Measurements from ENCODE around the gene ABCA9. TPM values are rescaled to one million over a fixed set of nuclear protein-coding genes. Genes with fewer than 3 reads are reported as not detected.

The ABCA9 gene
- total RNA-seq, 4 donors from 2014 or later: 5.8 to 23.8 (median 13.9) TPM

DNA sequence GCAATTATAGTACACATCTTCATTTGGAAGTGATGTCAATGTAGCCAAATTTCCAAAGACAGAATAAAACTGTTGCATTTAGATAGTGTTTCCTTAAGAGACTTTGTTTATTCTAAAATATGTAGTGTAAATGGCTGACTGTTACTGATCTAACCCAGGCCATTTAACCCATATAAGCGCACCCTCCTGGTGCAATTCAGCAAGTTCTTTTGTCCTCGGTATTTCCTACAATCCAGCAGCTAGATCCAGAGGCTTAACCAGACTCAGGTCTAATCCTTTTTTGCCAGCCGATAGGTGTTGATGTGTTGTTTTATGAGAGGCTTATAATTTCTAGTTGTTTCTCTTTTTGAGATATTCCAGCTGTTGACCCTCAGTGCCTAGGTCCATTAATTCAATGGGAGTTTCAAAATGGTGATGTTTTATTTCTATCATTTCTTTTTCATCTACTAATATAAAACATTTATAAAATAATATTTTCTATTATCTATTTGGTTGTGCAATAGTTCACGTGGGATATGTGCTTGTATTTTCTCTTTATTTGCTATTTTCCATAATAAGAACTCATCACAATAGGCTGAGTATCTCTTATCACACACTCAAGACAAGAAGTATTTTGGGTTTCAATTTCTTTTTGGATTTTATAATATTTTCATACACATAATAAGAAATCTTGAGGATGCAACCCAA, 14.5 kb downstream of the ABCA9 start:
- no peak for TF ChIP-seq POLR2A (IDR thresholded peaks at IDR 0.05)
- Histone ChIP-seq H3K27me3 (no peaks in the 10 kb centered on the region), H3K4me3 (no peak overlapping the region), H3K36me3 (no peaks in the 10 kb centered on the region), H3K4me1 (peaks cover 0 to 28% (median 12%) of the 10 kb centered on the region in 4 donors), H3K9me3 (no peaks in the 10 kb centered on the region), H3K27ac (peak overlapping the region; percentile 70 to 87 (median 82))
- 84 to 87% methylated on average over 4 of the region's 4 CpGs for WGBS, 2 donors (ENCODE audit: low coverage in 1 of 2)
- in situ Hi-C loops (cut with MboI; ENCODE audit: low pct_ligation_motif_present in 1 of 4, low pct_unique_long_range_greater_than_20kb in 1 of 4, low sequenced_read_pairs in 3 of 4): no loop called here
- intact Hi-C loops (cut with DNase I; ENCODE audit: low total_unique reads): no loop called here
- no peak for DNase-seq

DNA sequence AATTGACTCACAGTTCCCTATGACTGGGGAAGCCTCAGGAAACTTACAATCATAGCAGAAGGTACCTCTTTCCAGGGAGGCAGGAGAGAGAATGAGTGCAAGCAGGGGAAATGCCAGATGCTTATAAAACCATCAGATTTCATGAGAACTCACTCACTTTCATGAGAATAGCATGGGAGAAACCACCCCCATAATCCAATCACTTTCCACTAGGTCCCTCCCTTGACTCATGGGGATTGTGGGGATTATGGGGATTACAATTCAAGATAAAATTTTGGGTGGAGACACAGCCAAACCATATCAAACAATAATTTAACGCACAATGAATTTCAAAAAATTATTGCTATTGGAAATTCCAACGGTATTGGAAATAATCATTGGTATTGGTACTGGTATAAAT, 15.1 kb downstream of the ABCA9 start:
- TF ChIP-seq EP300 (IDR thresholded peaks at IDR 0.05; ENCODE audit: low read depth) (no peak), POLR2A (IDR thresholded peaks at IDR 0.05) (no peak), POLR2AphosphoS5 (IDR thresholded peaks at IDR 0.05) (no peak)
- TF ChIP-seq, protein P1, sequence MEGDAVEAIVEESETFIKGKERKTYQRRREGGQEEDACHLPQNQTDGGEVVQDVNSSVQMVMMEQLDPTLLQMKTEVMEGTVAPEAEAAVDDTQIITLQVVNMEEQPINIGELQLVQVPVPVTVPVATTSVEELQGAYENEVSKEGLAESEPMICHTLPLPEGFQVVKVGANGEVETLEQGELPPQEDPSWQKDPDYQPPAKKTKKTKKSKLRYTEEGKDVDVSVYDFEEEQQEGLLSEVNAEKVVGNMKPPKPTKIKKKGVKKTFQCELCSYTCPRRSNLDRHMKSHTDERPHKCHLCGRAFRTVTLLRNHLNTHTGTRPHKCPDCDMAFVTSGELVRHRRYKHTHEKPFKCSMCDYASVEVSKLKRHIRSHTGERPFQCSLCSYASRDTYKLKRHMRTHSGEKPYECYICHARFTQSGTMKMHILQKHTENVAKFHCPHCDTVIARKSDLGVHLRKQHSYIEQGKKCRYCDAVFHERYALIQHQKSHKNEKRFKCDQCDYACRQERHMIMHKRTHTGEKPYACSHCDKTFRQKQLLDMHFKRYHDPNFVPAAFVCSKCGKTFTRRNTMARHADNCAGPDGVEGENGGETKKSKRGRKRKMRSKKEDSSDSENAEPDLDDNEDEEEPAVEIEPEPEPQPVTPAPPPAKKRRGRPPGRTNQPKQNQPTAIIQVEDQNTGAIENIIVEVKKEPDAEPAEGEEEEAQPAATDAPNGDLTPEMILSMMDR (IDR thresholded peaks at IDR 0.05): no peak
- Histone ChIP-seq H3K4me1 (peaks cover 0 to 28% (median 12%) of the 10 kb centered on the region in 4 donors), H3K4me3 (no peak overlapping the region), H3K27ac (no peak overlapping the region), H3K36me3 (no peaks in the 10 kb centered on the region), H3K27me3 (no peaks in the 10 kb centered on the region), H3K9me3 (no peaks in the 10 kb centered on the region)
- 93 to 98% methylated on average over 2 of the region's 2 CpGs for WGBS, 2 donors (ENCODE audit: low coverage in 1 of 2)
- in situ Hi-C loops (cut with MboI; ENCODE audit: low pct_ligation_motif_present in 1 of 4, low pct_unique_long_range_greater_than_20kb in 1 of 4, low sequenced_read_pairs in 3 of 4): no loop called here
- intact Hi-C loops (cut with DNase I; ENCODE audit: low total_unique reads): no loop called here
- DNase-seq: no peak

DNA sequence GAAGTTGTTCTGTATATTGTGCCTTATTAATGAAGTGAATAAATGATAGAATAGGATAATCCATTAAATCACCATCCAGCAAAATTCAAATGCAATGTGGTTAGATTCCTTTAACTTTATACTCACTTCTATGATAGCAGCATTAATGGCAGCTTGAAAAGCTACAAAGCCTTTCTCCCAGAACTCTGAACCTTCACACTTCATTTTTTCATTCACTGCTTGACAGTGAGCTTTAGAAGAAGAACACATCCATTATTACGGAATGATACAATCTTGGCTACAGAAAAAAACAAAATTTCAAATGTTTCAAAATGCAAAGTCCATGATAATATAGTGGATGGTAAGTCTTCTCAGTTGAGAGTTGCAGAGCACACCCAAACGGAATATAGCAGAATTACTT, 16.4 kb downstream of the ABCA9 start:
- Histone ChIP-seq H3K9me3 (no peaks in the 10 kb centered on the region), H3K4me3 (no peak overlapping the region), H3K4me1 (peaks cover 0 to 28% (median 12%) of the 10 kb centered on the region in 4 donors), H3K27ac (no peak overlapping the region), H3K27me3 (no peaks in the 10 kb centered on the region), H3K36me3 (no peaks in the 10 kb centered on the region)
- 90 to 96% methylated on average over 2 of the region's 2 CpGs for WGBS, 2 donors (ENCODE audit: low coverage in 1 of 2)
- TF ChIP-seq POLR2AphosphoS5 (IDR thresholded peaks at IDR 0.05) (no peak), EP300 (IDR thresholded peaks at IDR 0.05; ENCODE audit: low read depth) (no peak), POLR2A (IDR thresholded peaks at IDR 0.05) (no peak)
- TF ChIP-seq, protein P1 (IDR thresholded peaks at IDR 0.05): no peak
- no peak for DNase-seq
- in situ Hi-C loops (cut with MboI; ENCODE audit: low pct_ligation_motif_present in 1 of 4, low pct_unique_long_range_greater_than_20kb in 1 of 4, low sequenced_read_pairs in 3 of 4) (no loop called here), intact Hi-C loops (cut with DNase I; ENCODE audit: low total_unique reads) (no loop called here)

DNA sequence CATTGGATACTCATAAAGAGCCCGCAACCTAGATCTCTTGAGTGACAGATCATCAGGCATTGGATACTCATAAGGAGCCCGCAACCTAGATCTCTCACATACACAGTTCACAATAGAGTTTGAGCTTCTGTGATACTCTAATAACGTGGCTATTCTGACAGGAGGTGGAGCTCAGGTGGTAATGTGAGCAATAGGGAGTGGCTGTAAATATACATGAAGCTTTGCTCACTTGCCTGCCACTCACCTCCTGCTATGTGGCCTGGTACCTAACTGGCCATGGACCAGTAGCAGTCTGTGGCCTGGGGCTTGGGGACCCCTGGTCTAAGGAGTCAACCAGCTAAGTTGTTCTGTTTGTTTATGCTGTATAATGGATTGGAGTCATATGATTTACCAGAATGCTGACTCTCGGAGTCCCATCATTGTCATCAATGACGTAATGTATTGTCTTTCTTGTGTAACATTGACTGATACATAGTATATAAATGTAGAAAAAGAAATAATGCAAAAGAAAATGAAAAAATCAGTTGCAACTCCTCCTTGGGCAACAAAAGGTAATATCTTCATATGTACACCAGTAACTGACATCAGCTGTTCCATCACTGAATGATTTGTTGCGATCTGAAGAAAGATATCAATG, 17.5 kb downstream of the ABCA9 start:
- Histone ChIP-seq H3K36me3 (no peaks in the 10 kb centered on the region), H3K4me3 (no peak overlapping the region), H3K4me1 (peaks cover 0 to 21% (median 10%) of the 10 kb centered on the region in 4 donors), H3K27me3 (no peaks in the 10 kb centered on the region), H3K27ac (no peak overlapping the region), H3K9me3 (no peaks in the 10 kb centered on the region)
- intact Hi-C loops (cut with DNase I; ENCODE audit: low total_unique reads): no loop called here
- 84 to 97% methylated on average over 3 to 6 of the region's 6 CpGs for WGBS, 2 donors (ENCODE audit: low coverage in 1 of 2)
- DNase-seq: no peak
- TF ChIP-seq POLR2A (IDR thresholded peaks at IDR 0.05) (no peak), EP300 (IDR thresholded peaks at IDR 0.05; ENCODE audit: low read depth) (no peak)
- in situ Hi-C loops (cut with MboI; ENCODE audit: low pct_ligation_motif_present in 1 of 4, low pct_unique_long_range_greater_than_20kb in 1 of 4, low sequenced_read_pairs in 3 of 4): no loop called here

DNA sequence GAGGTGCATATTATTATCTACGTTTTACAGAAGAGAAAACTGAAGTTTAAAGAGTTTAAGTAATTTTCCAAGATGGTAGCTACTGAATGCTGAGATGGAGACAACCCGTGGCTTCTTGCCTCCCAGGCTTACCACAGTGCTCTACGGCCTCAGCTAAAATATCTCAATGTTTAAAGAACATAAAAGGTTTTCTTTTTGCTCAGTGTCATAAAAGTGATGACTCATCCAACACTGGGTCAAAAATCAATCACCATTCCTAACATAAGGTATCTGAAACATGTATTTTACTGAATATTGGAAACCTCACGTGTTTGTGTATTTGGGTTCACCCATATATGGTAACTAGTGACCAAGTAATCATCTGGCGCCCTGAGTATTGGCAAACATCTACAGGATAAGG, 18.4 kb downstream of the ABCA9 start:
- WGBS, 2 donors (ENCODE audit: low coverage in 1 of 2): 53 to 64% methylated on average over 5 of the region's 5 CpGs
- no peaks in the 10 kb centered on the region for H3K27me3 ChIP-seq
- intact Hi-C loops (cut with DNase I; ENCODE audit: low total_unique reads): no loop called here

More for the DNA sequence above, 18.4 kb downstream of the ABCA9 start:
- Histone ChIP-seq H3K9me3 (no peaks in the 10 kb centered on the region), H3K27ac (peak overlapping the region in 1 of 4 donors; percentile 11), H3K36me3 (no peaks in the 10 kb centered on the region), H3K4me1 (peaks cover 0 to 13% (median 4%) of the 10 kb centered on the region in 4 donors), H3K4me3 (no peak overlapping the region)
- no peak for DNase-seq
- in situ Hi-C loops (cut with MboI; ENCODE audit: low pct_ligation_motif_present in 1 of 4, low pct_unique_long_range_greater_than_20kb in 1 of 4, low sequenced_read_pairs in 3 of 4): no loop called here
- TF ChIP-seq POLR2AphosphoS5 (IDR thresholded peaks at IDR 0.05) (no peak), EP300 (IDR thresholded peaks at IDR 0.05; ENCODE audit: low read depth) (no peak), POLR2A (IDR thresholded peaks at IDR 0.05) (no peak)
- TF ChIP-seq, protein P1 (IDR thresholded peaks at IDR 0.05): no peak

Data from transverse colon (tissue), 4 donors.